GM13977 (cell line): ENCODE measurements around the gene NT5DC2.

Source experiments
- DNase-seq: peaks from one replicate; pipeline ENCODE4 v3.0.0; 2012; ENCODE audit warnings: low spot score
- CTCF ChIP-seq: IDR thresholded peaks from 2 replicates; pipeline ENCODE4 v1.5.1; 2012; ENCODE audit warnings: mild to moderate bottlenecking, control low read depth; ENCODE audit not compliant: insufficient read depth; ENCODE audit errors: extremely low read depth, missing control alignments
- in situ Hi-C: fragments of 300-500 bp; cut with MboI; formaldehyde crosslinking; loops from one replicate; pipeline ENCODE4 v1.12.0; 2022; ENCODE audit warnings: low sequenced_read_pairs, low pct_unique_long_range_greater_than_20kb, mixed read lengths, inconsistent platforms; ENCODE audit not compliant: unreplicated experiment

The NT5DC2 gene

DNA sequence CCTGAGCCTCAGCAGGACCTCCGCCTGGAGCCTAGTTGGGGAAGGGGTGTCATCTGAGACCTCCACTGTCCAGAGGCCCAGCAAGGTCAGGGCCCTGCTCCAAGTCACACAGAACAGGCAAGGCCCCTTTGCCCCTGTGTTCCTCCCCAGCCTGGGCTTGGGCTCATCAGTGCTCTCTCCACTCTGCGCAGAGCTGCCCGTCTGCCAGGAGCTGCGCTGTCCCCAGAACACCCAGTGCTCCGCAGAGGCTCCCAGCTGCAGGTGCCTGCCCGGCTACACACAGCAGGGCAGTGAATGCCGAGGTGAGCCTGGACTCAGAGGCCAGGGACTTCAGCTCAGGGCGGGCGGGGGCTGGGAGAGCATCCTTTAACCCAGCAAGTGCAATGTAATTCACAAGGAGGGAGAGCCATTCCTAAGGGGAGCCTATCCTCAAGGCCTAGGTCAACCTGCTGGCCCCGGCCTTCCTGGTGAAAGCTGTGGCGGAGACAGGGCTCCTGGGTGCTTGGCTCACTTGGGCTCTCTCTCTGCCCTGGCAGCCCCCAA is 30.8 kb downstream of the NT5DC2 start:
- no peak for DNase-seq
- in situ Hi-C loops: no loop called here
- no peak for TF ChIP-seq CTCF

- DNase-seq: no peak
- in situ Hi-C loops: no loop called here
- no peak for TF ChIP-seq CTCF
These were observed 31.7 kb downstream of the NT5DC2 start for GRCh38 chr3:52502001-52502400.

DNA sequence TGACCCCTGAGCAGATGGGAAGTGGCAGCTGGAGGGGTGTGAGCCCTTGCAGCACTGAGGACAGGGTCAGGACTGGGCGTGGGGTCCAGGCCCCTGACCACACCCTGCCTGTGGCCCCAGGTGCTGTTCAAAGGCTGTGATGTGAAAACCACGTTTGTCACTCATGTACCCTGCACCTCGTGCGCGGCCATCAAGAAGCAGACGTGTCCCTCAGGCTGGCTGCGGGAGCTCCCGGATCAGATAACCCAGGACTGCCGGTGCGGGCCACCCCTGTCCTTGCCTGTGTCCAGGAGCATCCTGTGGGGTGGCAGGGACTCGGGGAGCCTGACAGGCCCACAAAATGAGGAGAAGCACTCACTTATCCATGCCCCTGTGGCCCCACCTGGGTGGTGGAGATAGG is 32.6 kb downstream of the NT5DC2 start:
- no peak for TF ChIP-seq CTCF
- in situ Hi-C loops: no loop called here
- no peak for DNase-seq

GRCh38 chr3:52498137-52499054 is 35.3 kb downstream of the NT5DC2 start:
- no peak for DNase-seq
- TF ChIP-seq CTCF: no peak
- in situ Hi-C loops: no loop called here

GRCh38 chr3:52495777-52496602 is 37.7 kb downstream of the NT5DC2 start:
- in situ Hi-C loops: no loop called here
- DNase-seq: no peak
- no peak for TF ChIP-seq CTCF

DNA sequence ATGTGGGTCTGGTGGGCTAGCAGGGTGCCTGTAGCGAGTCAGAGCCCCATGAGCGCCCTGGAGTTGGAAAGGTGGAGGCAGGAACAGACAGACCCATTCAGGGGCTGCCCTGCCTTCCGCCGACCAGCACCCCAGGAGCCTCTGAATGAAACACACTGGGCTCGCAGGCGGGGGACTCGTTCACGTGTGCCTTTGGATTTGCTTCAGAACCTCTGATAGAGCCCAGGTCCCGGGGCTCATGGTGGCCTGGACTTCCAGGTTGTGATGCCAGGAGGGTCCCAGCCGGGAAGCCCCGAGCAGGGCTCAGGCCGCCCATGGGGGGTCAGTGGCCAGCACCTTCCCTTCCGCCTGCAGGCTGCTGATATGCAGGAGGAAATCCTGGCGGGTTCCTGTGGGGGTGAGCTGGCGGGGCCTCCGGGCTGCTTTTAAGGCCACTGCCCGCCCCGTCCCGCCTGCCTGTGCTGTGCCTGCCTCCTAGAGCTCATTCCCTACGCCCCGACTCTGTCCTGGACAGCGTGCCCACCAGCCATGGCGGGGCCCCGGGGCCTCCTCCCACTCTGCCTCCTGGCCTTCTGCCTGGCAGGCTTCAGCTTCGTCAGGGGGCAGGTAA is 38.7 kb downstream of the NT5DC2 start, which contains the start of gene STAB1:
Gene STAB1, plus strand, starts transcription at position 453 of the 610 bp plus-strand sequence. Its CDS starts 76 bp downstream, at position 529.
- in situ Hi-C loops: no loop called here
- DNase-seq: no peak
- no peak for TF ChIP-seq CTCF
